Hepatocyte (in vitro differentiated cells): ENCODE measurements around the gene TBCD.

Experiments used
- CTCF ChIP-seq: fragments of 200-600 bp; sonication (generic); IDR thresholded peaks from 2 replicates; pipeline ENCODE4 v1.5.1; 2016; ENCODE audit warnings: antibody characterized with exemption, mild to moderate bottlenecking; ENCODE audit not compliant: poor library complexity
- EZH2 ChIP-seq: fragments of 200-600 bp; sonication (generic); IDR thresholded peaks from 2 replicates; pipeline ENCODE4 v1.6.1; 2016; ENCODE audit warnings: antibody characterized with exemption, mild to moderate bottlenecking, borderline replicate concordance
- EZH2phosphoT487 ChIP-seq: fragments of 200-600 bp; sonication (generic); IDR thresholded peaks from one replicate; pipeline ENCODE4 v1.6.1; 2018; ENCODE audit warnings: antibody characterized with exemption, mild to moderate bottlenecking, low read depth, moderate library complexity; ENCODE audit not compliant: unreplicated experiment, severe bottlenecking

- TF ChIP-seq CTCF, result no peak
- TF ChIP-seq EZH2, result no peak
- no peak for TF ChIP-seq EZH2phosphoT487
These were observed 49.5 kb upstream of the TBCD start for GRCh38 chr17:82702231-82702927.
